Measurements from ENCODE around the gene PLCG1. TPM values are rescaled to one million over a fixed set of nuclear protein-coding genes. Genes with fewer than 3 reads are reported as not detected.

PLCG1 gene
- total and polyA plus RNA-seq, 3 donors from 2014 or later = 118 to 186 (median 184) TPM

GRCh38 chr20:41192575-41192974 is 55.2 kb downstream of the PLCG1 start:
- H3K27ac ChIP-seq = no peak overlapping the region
- 95 to 100% methylated on average over 3 of the region's 3 CpGs for WGBS, 2 donors

GRCh38 chr20:41196653-41197225 is 59.4 kb downstream of the PLCG1 start:
- no peak for TF ChIP-seq CTCF (IDR thresholded peaks at IDR 0.05)
- TF ChIP-seq POLR2A (IDR thresholded peaks at IDR 0.05) = no peak
- no peaks in the 10 kb centered on the region for H3K36me3 ChIP-seq (ENCODE audit: low read depth, missing control alignments)
- no peak overlapping the region for H3K4me3 ChIP-seq
- H3K9me3 ChIP-seq = no peaks in the 10 kb centered on the region
- no peak overlapping the region for H3K27ac ChIP-seq
- no peaks in the 10 kb centered on the region for H3K4me1 ChIP-seq
- no peaks in the 10 kb centered on the region for H3K27me3 ChIP-seq
- intact Hi-C loops (cut with DNase I; ENCODE audit: low total_unique reads) = no loop called here
- no peak for DNase-seq
- 96 to 100% methylated on average over 1 of the region's 1 CpG for WGBS, 2 donors

More at GRCh38 chr20:41192575-41192974, 55.2 kb downstream of the PLCG1 start:
- Histone ChIP-seq H3K9me3 (no peaks in the 10 kb centered on the region), H3K36me3 (ENCODE audit: low read depth, missing control alignments) (no peaks in the 10 kb centered on the region), H3K4me3 (no peak overlapping the region), H3K27me3 (no peaks in the 10 kb centered on the region), H3K4me1 (no peaks in the 10 kb centered on the region)
- intact Hi-C loops (cut with DNase I; ENCODE audit: low total_unique reads) = no loop called here
- no peak for DNase-seq
- TF ChIP-seq CTCF (IDR thresholded peaks at IDR 0.05) (no peak), POLR2A (IDR thresholded peaks at IDR 0.05) (no peak)

DNA sequence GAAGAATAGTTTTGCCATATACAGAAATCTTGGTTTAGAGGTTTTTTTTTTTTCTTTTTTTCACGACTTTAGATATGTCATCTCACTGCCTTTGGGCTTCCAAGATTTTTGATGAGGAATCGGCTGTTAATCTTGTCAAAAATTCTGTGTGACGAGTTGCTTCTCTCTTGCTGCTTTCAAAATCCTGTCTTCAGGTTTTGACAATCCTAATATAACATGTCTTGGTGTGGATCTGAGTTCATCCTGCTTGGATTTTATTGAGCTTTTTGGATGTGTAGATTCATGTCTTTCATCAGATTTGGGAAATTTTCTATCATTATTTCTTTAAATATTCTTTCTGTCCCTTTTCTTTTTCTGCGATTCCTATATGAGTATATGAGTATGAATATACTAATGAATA is 61.1 kb downstream of the PLCG1 start:
- Histone ChIP-seq H3K27me3 (no peaks in the 10 kb centered on the region), H3K36me3 (ENCODE audit: low read depth, missing control alignments) (no peaks in the 10 kb centered on the region)
- WGBS, 2 donors = 96 to 97% methylated on average over 4 of the region's 4 CpGs

DNA sequence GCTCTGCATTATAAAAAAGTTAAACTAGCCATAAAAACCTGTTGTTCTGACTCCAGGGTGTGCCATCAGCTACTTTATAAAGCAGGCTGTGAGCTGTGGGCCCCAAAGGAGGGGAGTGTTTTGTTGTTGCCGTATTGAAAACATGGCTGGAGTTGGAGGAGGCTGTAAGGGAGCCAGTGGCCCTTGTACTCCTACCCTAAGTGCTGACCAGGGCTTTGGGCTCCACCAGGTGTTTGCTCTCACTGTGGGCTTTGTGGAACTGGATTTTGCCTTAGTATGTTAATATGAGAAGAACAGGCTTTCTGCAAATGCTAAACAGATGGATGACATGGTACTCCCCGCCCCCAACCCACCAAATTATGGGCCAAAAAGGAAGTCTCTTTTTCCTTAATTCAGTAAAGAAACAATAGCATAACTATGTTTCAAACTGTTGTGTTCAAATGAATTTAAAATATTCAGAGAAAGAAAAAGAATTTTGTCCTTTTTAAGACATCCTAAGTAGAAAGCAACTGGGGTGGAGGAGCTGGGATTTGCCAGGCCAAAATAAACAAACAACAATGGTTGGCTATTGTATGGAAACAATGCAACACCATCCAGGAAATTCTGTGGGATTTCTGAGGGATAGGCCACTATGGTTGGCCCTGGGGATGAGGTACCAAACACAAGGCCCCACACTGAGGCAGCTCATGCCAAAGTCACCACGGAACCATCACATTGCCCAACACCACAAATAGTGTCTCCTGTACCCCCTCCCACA is 63.3 kb downstream of the PLCG1 start:
- Histone ChIP-seq H3K36me3 (ENCODE audit: low read depth, missing control alignments) (no peaks in the 10 kb centered on the region), H3K4me1 (no peaks in the 10 kb centered on the region), H3K27ac (peak overlapping the region; percentile 15 to 24), H3K27me3 (no peaks in the 10 kb centered on the region), H3K9me3 (no peaks in the 10 kb centered on the region), H3K4me3 (no peak overlapping the region)
- DNase-seq = no peak
- WGBS, 2 donors = 79 to 85% methylated on average over 3 of the region's 3 CpGs
- intact Hi-C loops (cut with DNase I; ENCODE audit: low total_unique reads) = no loop called here
- no peak for TF ChIP-seq POLR2A (IDR thresholded peaks at IDR 0.05)
- TF ChIP-seq CTCF (IDR thresholded peaks at IDR 0.05) = no peak

More for the DNA sequence above, 61.1 kb downstream of the PLCG1 start:
- H3K27ac ChIP-seq = no peak overlapping the region
- no peak for DNase-seq
- no peaks in the 10 kb centered on the region for H3K9me3 ChIP-seq
- no peaks in the 10 kb centered on the region for H3K4me1 ChIP-seq
- intact Hi-C loops (cut with DNase I; ENCODE audit: low total_unique reads) = no loop called here
- no peak overlapping the region for H3K4me3 ChIP-seq
- TF ChIP-seq CTCF (IDR thresholded peaks at IDR 0.05) (no peak), POLR2A (IDR thresholded peaks at IDR 0.05) (no peak)
